Endothelial cell of umbilical vein (primary cell): ENCODE results near the gene NXPH4.

Experiments
- CTCF ChIP-seq, 2 donors: IDR thresholded peaks; 1 replicate in 1 of 2; 2 replicates in 1 of 2; pipeline ENCODE4 v1.5.1; 2011; ENCODE audit warnings: low read length in 2 of 2, mild to moderate bottlenecking in 2 of 2, moderate library complexity in 2 of 2, control low read depth in 1 of 2, inconsistent platforms in 1 of 2, low read depth in 1 of 2; ENCODE audit not compliant: insufficient read depth in 1 of 2; ENCODE audit errors: extremely low read depth in 1 of 2
- EZH2 ChIP-seq: IDR thresholded peaks from 2 replicates; pipeline ENCODE4 v1.6.1; 2012; ENCODE audit warnings: borderline replicate concordance, low read depth, mild to moderate bottlenecking, moderate library complexity, low read length, inconsistent platforms; ENCODE audit not compliant: severe bottlenecking
- MAX ChIP-seq: IDR thresholded peaks from 2 replicates; pipeline ENCODE4 v1.6.1; 2011; ENCODE audit not compliant: insufficient read depth, insufficient read length
- POLR2A ChIP-seq: IDR thresholded peaks from 2 replicates; pipeline ENCODE4 v1.6.1; 2012; ENCODE audit warnings: low read depth, mild to moderate bottlenecking, control low read depth, low read length
- POLR2AphosphoS5 ChIP-seq: IDR thresholded peaks from 2 replicates; pipeline ENCODE4 v1.6.1; 2012; ENCODE audit warnings: low read depth, mild to moderate bottlenecking, control low read depth, low read length, moderate library complexity; ENCODE audit not compliant: insufficient read depth

GRCh38 chr12:57175428-57176138, 41.0 kb upstream of the NXPH4 start:
- TF ChIP-seq CTCF (IDR thresholded peaks at IDR 0.05; ENCODE audit: extremely low read depth in 1 of 2, insufficient read depth in 1 of 2, low read depth in 1 of 2, low read length in 2 of 2) (peak; percentile 68 to 76), EZH2 (no peak), POLR2A (no peak), MAX (no peak), POLR2AphosphoS5 (no peak)
